Activated CD8-positive, alpha-beta T cell treated with anti-CD3 and anti-CD28 coated beads, Interleukin-2, amount 10 ng/mL, durations not matched to agents 7 days and 5 days (primary cell): ENCODE measurements around the gene GJC2. TPM values are rescaled to one million over a fixed set of nuclear protein-coding genes. Genes with fewer than 3 reads are reported as not detected.
A peak's percentile ranks its signal among the peaks of the same experiment; 100 is the strongest.

ENCODE experiments used
- ATAC-seq: fragments of 150-1000 bp; cut with Tn5 transposase; one replicate; pipeline ENCODE4 v1.10.0; 2021; ENCODE audit warnings: moderate library complexity
- CTCF ChIA-PET: fragments of 350-600 bp; sonication (Branson Sonifier 250); formaldehyde crosslinking; loops from one replicate; lab custom pipeline; 2021; ENCODE audit warnings: antibody characterized with exemption; lab: Charles Lee
- POLR2A ChIA-PET: fragments of 350-600 bp; sonication (Branson Sonifier 250); formaldehyde crosslinking; loops from one replicate; lab custom pipeline; 2021; ENCODE audit warnings: antibody characterized with exemption; lab: Charles Lee
- DNase-seq: peaks from one replicate; pipeline ENCODE4 v3.0.0-alpha.2; 2020
- H3K27ac Mint-ChIP-seq: one replicate; pipeline ENCODE4 v1.8.0; 2021; ENCODE audit warnings: mild to moderate bottlenecking, mixed read lengths
- H3K27me3 Mint-ChIP-seq: one replicate; pipeline ENCODE4 v1.8.0; 2021; ENCODE audit warnings: low read depth, mixed read lengths
- H3K36me3 Mint-ChIP-seq: one replicate; pipeline ENCODE4 v1.8.0; 2021; ENCODE audit warnings: low read depth, mixed read lengths
- H3K4me1 Mint-ChIP-seq: one replicate; pipeline ENCODE4 v1.8.0; 2021; ENCODE audit warnings: low read depth, mixed read lengths
- H3K4me3 Mint-ChIP-seq: one replicate; pipeline ENCODE4 v1.8.0; 2021; ENCODE audit warnings: mild to moderate bottlenecking, mixed read lengths
- H3K9me3 Mint-ChIP-seq: one replicate; pipeline ENCODE4 v1.8.0; 2022; ENCODE audit warnings: mixed read lengths; ENCODE audit not compliant: insufficient read depth
- total RNA-seq, 2 experiments: library from RNA; stranded (reverse); gene quantifications; one replicate each; pipeline ENCODE4 v1.2.3, GENCODE V29; 2021

The GJC2 gene
- total RNA-seq, 2 experiments from 2014 or later = 4.1 to 4.4 TPM

DNA sequence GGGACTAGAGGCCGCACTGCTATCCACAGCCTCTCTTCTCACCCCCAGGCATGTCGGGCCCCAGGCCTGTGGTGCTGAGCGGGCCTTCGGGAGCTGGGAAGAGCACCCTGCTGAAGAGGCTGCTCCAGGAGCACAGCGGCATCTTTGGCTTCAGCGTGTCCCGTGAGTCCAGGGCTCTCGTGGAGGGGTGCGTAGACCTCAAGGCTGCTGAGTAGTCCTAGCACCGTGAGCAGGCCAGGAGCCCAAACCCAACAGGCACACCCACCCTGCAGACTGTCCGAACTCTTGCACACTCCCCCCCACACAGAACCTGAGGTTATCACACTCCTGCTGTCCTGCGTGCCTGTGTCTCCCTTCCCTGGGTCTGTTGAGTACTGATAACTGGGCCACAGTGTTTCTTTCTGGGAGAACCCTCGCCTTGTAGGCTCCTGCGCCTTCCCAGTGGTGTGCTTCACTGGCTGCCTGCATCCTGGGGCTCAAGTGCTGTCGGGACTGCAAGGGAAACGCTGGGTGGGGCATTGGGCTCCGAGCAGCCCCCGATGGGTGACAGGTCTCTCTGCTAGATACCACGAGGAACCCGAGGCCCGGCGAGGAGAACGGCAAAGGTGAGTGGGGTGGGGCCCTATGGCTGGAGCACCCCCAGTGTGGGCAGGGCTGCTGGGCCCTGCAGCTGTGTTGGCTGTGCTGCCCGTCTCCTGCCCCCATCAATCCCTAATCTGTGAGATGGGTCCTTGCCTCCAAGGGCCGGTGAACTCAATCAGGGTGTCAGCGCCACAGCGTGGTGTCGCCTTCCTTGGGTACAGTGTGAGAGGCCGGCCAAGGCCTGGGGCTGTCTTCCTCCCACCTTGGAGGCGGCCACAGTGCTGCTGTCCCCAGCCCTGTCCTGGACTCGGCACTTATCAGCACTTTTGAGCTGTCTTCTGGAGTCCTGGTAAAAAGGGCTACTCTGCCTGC is 4.0 kb upstream of the GJC2 start:
- Mint-ChIP-seq H3K4me1 (peaks cover 32% of the 10 kb centered on the region), H3K36me3 (peaks cover 32% of the 10 kb centered on the region), H3K27ac (no peak overlapping the region), H3K4me3 (no peak overlapping the region), H3K9me3 (no peaks in the 10 kb centered on the region), H3K27me3 (no peaks in the 10 kb centered on the region)
- DNase-seq (no peak), ATAC-seq (no peak)
- ChIA-PET CTCF (no interaction called here), POLR2A (interaction anchor here (0.9 to 6.1 kb wide), 2 partner anchors 11 to 20 kb away, joined by 3 to 36 read pairs; partner anchors contain the start of gene IBA57)

DNA sequence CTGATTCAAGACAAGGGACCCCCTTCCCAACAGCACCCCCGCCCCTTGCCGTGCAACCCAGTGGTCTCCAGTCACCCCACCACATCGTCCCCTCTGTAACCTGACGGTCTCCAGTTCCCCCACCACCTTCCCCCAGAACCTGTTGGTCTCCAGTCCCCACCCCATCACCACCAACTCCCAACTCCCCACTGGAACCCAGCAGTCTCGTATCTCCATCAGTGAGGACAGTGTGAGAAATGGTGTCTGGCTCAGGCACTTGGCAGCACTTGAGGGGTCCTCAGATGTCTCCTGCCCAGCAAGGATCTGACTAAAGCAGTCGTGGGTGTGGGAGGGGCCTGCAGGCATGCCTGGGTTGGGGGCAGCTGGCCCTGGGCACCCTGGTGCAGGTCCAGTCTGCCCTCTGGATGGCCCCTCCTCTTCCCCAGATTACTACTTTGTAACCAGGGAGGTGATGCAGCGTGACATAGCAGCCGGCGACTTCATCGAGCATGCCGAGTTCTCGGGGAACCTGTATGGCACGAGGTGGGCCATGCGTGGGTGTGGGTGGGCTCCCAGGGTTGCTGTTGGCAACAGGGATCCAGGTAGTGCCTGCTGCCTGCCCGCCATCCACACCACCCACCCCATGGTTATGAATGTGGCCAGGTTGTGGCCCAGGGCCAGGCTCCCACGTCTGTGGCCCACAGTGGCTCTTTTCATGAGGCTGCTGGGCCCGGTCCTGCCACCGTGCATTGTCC is 3.1 kb upstream of the GJC2 start:
- peaks cover 30% of the 10 kb centered on the region for H3K4me1 Mint-ChIP-seq
- H3K27ac Mint-ChIP-seq = no peak overlapping the region
- H3K36me3 Mint-ChIP-seq = peaks cover 24% of the 10 kb centered on the region
- ATAC-seq (no peak), DNase-seq (no peak)
- no peaks in the 10 kb centered on the region for H3K27me3 Mint-ChIP-seq
- ChIA-PET CTCF (no interaction called here), POLR2A (no interaction called here)
- no peak overlapping the region for H3K4me3 Mint-ChIP-seq
- H3K9me3 Mint-ChIP-seq = no peaks in the 10 kb centered on the region

DNA sequence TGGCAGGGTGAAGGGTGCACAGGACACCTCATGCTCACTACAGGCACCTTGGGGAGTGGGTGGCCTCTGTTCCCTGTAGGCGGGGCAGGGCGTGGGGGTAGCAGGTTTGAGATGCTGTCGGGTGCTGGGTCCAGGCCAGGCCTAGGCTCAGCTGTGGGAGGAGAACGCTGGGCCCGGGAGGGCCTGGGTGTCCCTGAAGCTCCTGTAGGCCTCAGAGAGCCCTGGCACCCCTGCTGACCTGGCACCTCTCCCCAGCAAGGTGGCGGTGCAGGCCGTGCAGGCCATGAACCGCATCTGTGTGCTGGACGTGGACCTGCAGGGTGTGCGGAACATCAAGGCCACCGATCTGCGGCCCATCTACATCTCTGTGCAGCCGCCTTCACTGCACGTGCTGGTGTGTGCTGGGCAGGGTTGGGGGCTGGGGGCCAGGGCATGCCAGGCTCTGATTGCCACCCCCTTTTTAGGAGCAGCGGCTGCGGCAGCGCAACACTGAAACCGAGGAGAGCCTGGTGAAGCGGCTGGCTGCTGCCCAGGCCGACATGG is 2.5 kb upstream of the GJC2 start:
- ATAC-seq (no peak), DNase-seq (no peak)
- no peak overlapping the region for H3K4me3 Mint-ChIP-seq
- no peaks in the 10 kb centered on the region for H3K9me3 Mint-ChIP-seq
- peaks cover 17% of the 10 kb centered on the region for H3K36me3 Mint-ChIP-seq
- H3K27me3 Mint-ChIP-seq = no peaks in the 10 kb centered on the region
- CTCF ChIA-PET = no interaction called here
- POLR2A ChIA-PET = no interaction called here
- H3K4me1 Mint-ChIP-seq = peaks cover 27% of the 10 kb centered on the region
- no peak overlapping the region for H3K27ac Mint-ChIP-seq

- H3K4me3 Mint-ChIP-seq = no peak overlapping the region
These were observed 2.0 kb upstream of the GJC2 start for GRCh38 chr1:228147768-228148167.

GRCh38 chr1:228148196-228148861 is 1.4 kb upstream of the GJC2 start:
- H3K9me3 Mint-ChIP-seq = no peaks in the 10 kb centered on the region
- peaks cover 21% of the 10 kb centered on the region for H3K4me1 Mint-ChIP-seq
- peaks cover 6% of the 10 kb centered on the region for H3K36me3 Mint-ChIP-seq
- no peaks in the 10 kb centered on the region for H3K27me3 Mint-ChIP-seq
- POLR2A ChIA-PET = no interaction called here
- no peak overlapping the region for H3K27ac Mint-ChIP-seq
- ATAC-seq = no peak
- CTCF ChIA-PET = no interaction called here
- H3K4me3 Mint-ChIP-seq = no peak overlapping the region
- DNase-seq = no peak

More at GRCh38 chr1:228147768-228148167, 2.0 kb upstream of the GJC2 start:
- peaks cover 25% of the 10 kb centered on the region for H3K4me1 Mint-ChIP-seq
- H3K36me3 Mint-ChIP-seq = peaks cover 12% of the 10 kb centered on the region
- H3K9me3 Mint-ChIP-seq = no peaks in the 10 kb centered on the region
- DNase-seq (no peak), ATAC-seq (no peak)
- peak overlapping the region; percentile 25 for H3K27ac Mint-ChIP-seq
- no peaks in the 10 kb centered on the region for H3K27me3 Mint-ChIP-seq
- POLR2A ChIA-PET = no interaction called here
- CTCF ChIA-PET = no interaction called here

GRCh38 chr1:228148935-228149405 is 760 bp upstream of the GJC2 start:
- ChIA-PET CTCF (no interaction called here), POLR2A (no interaction called here)
- DNase-seq (no peak), ATAC-seq (no peak)
- Mint-ChIP-seq H3K4me1 (peaks cover 14% of the 10 kb centered on the region), H3K4me3 (no peak overlapping the region), H3K9me3 (no peaks in the 10 kb centered on the region), H3K27ac (no peak overlapping the region), H3K36me3 (no peaks in the 10 kb centered on the region), H3K27me3 (no peaks in the 10 kb centered on the region)

GRCh38 chr1:228150120-228150460 is 360 bp downstream of the GJC2 start:
- DNase-seq = no peak
- no peak overlapping the region for H3K27ac Mint-ChIP-seq
- H3K36me3 Mint-ChIP-seq = no peaks in the 10 kb centered on the region
- ATAC-seq = no peak
- peaks cover 17% of the 10 kb centered on the region for H3K4me1 Mint-ChIP-seq
- H3K4me3 Mint-ChIP-seq = no peak overlapping the region
- CTCF ChIA-PET = no interaction called here
- POLR2A ChIA-PET = no interaction called here
- H3K27me3 Mint-ChIP-seq = no peaks in the 10 kb centered on the region
- no peaks in the 10 kb centered on the region for H3K9me3 Mint-ChIP-seq

DNA sequence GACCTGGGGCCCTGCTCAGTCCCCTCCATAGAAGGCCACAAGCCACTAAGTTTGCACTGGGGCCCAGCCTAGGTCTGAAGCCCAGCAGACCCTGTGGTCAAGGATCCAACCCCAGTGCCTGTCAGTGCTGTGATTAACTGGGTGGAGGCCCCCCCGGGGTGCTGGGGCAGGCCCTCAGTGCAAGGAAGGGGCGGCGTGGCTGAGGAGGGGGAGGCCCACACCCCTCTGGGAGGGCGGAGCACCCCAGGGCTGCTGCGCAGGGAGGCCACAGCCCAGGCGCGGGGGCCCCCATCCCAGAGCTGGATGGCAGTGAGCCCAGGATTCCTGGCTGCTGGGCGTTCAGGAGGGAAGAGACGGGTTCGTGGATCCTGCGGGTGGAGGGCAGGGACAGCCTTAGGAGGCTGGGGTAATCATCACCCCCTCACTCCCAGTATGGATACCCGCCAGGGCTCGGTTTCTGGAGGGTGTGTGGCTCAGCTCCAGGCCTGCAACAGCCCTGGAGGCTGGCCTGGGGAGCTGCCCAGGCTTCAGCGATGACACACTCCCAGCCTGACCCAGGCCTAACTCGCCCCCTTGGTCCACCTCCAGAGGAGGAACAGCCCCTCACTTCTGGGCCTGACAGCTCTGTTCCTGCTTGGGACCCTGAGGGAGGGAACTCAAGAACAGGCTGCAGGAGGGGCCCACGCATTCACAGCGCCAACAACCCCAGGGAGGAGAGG is 890 bp downstream of the GJC2 start:
- POLR2A ChIA-PET = no interaction called here
- Mint-ChIP-seq H3K27ac (no peak overlapping the region), H3K4me1 (peaks cover 21% of the 10 kb centered on the region), H3K9me3 (no peaks in the 10 kb centered on the region), H3K27me3 (no peaks in the 10 kb centered on the region), H3K36me3 (no peaks in the 10 kb centered on the region), H3K4me3 (no peak overlapping the region)
- CTCF ChIA-PET = no interaction called here
- no peak for DNase-seq
- ATAC-seq = no peak

DNA sequence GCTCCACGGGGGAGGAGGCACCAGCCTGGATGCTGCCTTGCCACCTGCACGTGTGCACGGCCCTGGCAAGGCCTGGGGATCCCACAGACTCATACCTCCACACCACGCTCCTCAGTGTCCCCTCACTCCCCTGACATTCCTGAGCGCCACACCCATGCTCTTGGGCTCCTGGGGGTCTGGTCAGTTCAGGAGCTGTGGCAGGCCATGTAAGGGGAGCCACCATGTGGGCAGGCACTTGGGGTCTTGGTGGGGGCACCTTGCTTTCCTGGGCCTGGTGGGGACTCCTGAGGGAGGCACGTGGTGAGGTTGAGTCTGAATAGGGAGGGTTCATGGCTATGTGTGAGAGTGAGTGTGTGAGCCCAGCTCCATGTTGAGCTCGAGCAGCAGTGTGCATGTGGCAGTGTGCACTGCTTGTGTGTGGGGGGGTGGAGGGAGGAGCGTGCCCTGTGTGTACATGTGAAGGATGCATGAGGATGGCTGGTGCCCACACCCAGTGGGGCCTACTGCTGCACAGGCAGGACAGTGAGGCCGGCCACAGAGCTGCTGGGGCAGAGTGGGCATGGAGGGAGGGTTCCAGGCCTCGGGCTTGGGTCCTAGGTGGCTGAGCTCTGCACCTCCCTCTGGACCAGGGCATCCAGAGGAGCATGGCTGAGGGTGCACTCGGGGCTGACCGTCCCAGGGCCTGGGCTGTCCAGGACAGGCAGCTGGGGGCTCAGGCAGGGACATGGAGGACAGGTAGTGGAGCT is 1.6 kb downstream of the GJC2 start:
- Mint-ChIP-seq H3K4me1 (peaks cover 28% of the 10 kb centered on the region), H3K27ac (peak overlapping the region; percentile 22), H3K36me3 (no peaks in the 10 kb centered on the region), H3K4me3 (no peak overlapping the region), H3K27me3 (no peaks in the 10 kb centered on the region), H3K9me3 (no peaks in the 10 kb centered on the region)
- DNase-seq (no peak), ATAC-seq (no peak)
- POLR2A ChIA-PET = interaction anchor here (0.8 to 1.3 kb wide), 3 partner anchors 10 to 69 kb away, joined by 3 to 6 read pairs (median 3); no protein-coding TSS in a partner anchor
- CTCF ChIA-PET = no interaction called here

GRCh38 chr1:228152097-228152917 is 2.6 kb downstream of the GJC2 start:
- CTCF ChIA-PET = interaction anchor here (1.5 kb wide), 1 partner anchor 14 kb away, joined by 4 read pairs; no protein-coding TSS in a partner anchor
- POLR2A ChIA-PET = interaction anchor here (0.8 to 1.3 kb wide), 3 partner anchors 11 to 70 kb away, joined by 3 to 6 read pairs (median 3); no protein-coding TSS in a partner anchor
- no peak for DNase-seq

More at GRCh38 chr1:228152097-228152917, 2.6 kb downstream of the GJC2 start:
- Mint-ChIP-seq H3K27ac (peak overlapping the region; percentile 68), H3K4me1 (peaks cover 36% of the 10 kb centered on the region), H3K27me3 (no peaks in the 10 kb centered on the region), H3K4me3 (no peak overlapping the region), H3K9me3 (no peaks in the 10 kb centered on the region), H3K36me3 (no peaks in the 10 kb centered on the region)
- ATAC-seq = no peak
